Trophoblast cell (in vitro differentiated cells and primary cell): Measurements from ENCODE around the gene GPR162.

Experiments
- DNase-seq, 2 donors: peaks; one replicate each; pipeline ENCODE4 v3.0.0-alpha.2; 2016
- H2AFZ ChIP-seq: 2 replicates; pipeline ENCODE4 v1.6.1; 2013; ENCODE audit warnings: low read length, moderate library complexity, mild to moderate bottlenecking; ENCODE audit not compliant: insufficient read depth, poor library complexity
- H2AK5ac ChIP-seq: 2 replicates; pipeline ENCODE4 v1.6.1; 2013; ENCODE audit warnings: mild to moderate bottlenecking, low read length
- H2BK120ac ChIP-seq: 2 replicates; pipeline ENCODE4 v1.6.1; 2013; ENCODE audit warnings: low read length, mild to moderate bottlenecking, moderate library complexity; ENCODE audit not compliant: insufficient read depth, poor library complexity
- H2BK12ac ChIP-seq: 2 replicates; pipeline ENCODE4 v1.6.1; 2013; ENCODE audit warnings: mild to moderate bottlenecking, low read length, moderate library complexity
- H2BK5ac ChIP-seq: 2 replicates; pipeline ENCODE4 v1.6.1; 2013; ENCODE audit warnings: low read length, low read depth, moderate library complexity, mild to moderate bottlenecking; ENCODE audit not compliant: poor library complexity
- H3K14ac ChIP-seq: 2 replicates; pipeline ENCODE4 v1.6.1; 2013; ENCODE audit warnings: mild to moderate bottlenecking, low read length
- H3K18ac ChIP-seq: 2 replicates; pipeline ENCODE4 v1.6.1; 2013; ENCODE audit warnings: mild to moderate bottlenecking, low read length
- H3K23ac ChIP-seq: 2 replicates; pipeline ENCODE4 v1.6.1; 2013; ENCODE audit warnings: low read length
- H3K27ac ChIP-seq: 2 replicates; pipeline ENCODE4 v1.5.1; 2013; ENCODE audit warnings: low read depth, mild to moderate bottlenecking, inconsistent platforms, low read length, moderate library complexity
- H3K27me3 ChIP-seq: 2 replicates; pipeline ENCODE4 v1.6.1; 2013; ENCODE audit warnings: inconsistent platforms, mild to moderate bottlenecking, low read length, moderate library complexity; ENCODE audit not compliant: insufficient read depth
- H3K36me3 ChIP-seq, 2 experiments: 1 replicate in 1 of 2; 2 replicates in 1 of 2; pipeline ENCODE4 v1.6.1; 2013; ENCODE audit warnings: low read length in 2 of 2, mild to moderate bottlenecking in 2 of 2, moderate library complexity in 1 of 2; ENCODE audit not compliant: insufficient read depth in 2 of 2, control insufficient read depth in 1 of 2
- H3K4ac ChIP-seq: 2 replicates; pipeline ENCODE4 v1.6.1; 2013; ENCODE audit warnings: low read depth, mild to moderate bottlenecking, low read length, moderate library complexity
- H3K4me1 ChIP-seq, 2 experiments: 1 replicate in 1 of 2; 2 replicates in 1 of 2; pipeline ENCODE4 v1.6.1; 2013; ENCODE audit warnings: low read length in 2 of 2, mild to moderate bottlenecking in 2 of 2, moderate library complexity in 1 of 2; ENCODE audit not compliant: insufficient read depth in 2 of 2, control insufficient read depth in 1 of 2
- H3K4me2 ChIP-seq: 2 replicates; pipeline ENCODE4 v1.6.1; 2013; ENCODE audit warnings: inconsistent platforms, mild to moderate bottlenecking, low read length, moderate library complexity
- H3K4me3 ChIP-seq: 2 replicates; pipeline ENCODE4 v1.5.1; 2013; ENCODE audit warnings: mild to moderate bottlenecking, low read depth, low read length, inconsistent platforms
- H3K79me1 ChIP-seq: one replicate; pipeline ENCODE4 v1.6.1; 2013; ENCODE audit warnings: low read length
- H3K79me2 ChIP-seq: 2 replicates; pipeline ENCODE4 v1.6.1; 2013; ENCODE audit warnings: low read length, mild to moderate bottlenecking; ENCODE audit not compliant: control insufficient read depth, insufficient read depth, poor library complexity
- H3K9ac ChIP-seq: 2 replicates; pipeline ENCODE4 v1.6.1; 2013; ENCODE audit warnings: mild to moderate bottlenecking, low read length
- H3K9me3 ChIP-seq: 2 replicates; pipeline ENCODE4 v1.6.1; 2013; ENCODE audit warnings: low read depth, mild to moderate bottlenecking, control low read depth, inconsistent platforms, low read length; ENCODE audit not compliant: insufficient read depth
- H4K12ac ChIP-seq: 2 replicates; pipeline ENCODE4 v1.6.1; 2013; ENCODE audit warnings: low read depth, mild to moderate bottlenecking, low read length, moderate library complexity
- H4K8ac ChIP-seq: 2 replicates; pipeline ENCODE4 v1.6.1; 2013; ENCODE audit warnings: low read depth, mild to moderate bottlenecking, low read length, moderate library complexity
- H4K91ac ChIP-seq: one replicate; pipeline ENCODE4 v1.6.1; 2013; ENCODE audit warnings: low read depth, mild to moderate bottlenecking, low read length, moderate library complexity
- WGBS: extraction: QIAGEN DNeasy Blood & Tissue Kit; methylation state at CpG from one replicate; pipeline ENCODE4 v1.1.7; 2013; ENCODE audit warnings: missing lambda C conversion rate; ENCODE audit not compliant: insufficient read length, insufficient coverage; ENCODE audit errors: extremely low coverage; 5-methylcytosine and 5-hydroxymethylcytosine counted together

Gene GPR162

GRCh38 chr12:6867413-6868210, 46.0 kb downstream of the GPR162 start, which contains the start of gene TPI1:
TSS of gene TPI1 (plus strand) at chr12:6867531. CDS start at chr12:6867567, 36 bp downstream.
- peak within 1 kb of the TSS; percentile 92 for H4K91ac ChIP-seq
- peak within 1 kb of the TSS; percentile 63 for H2BK5ac ChIP-seq
- peak within 1 kb of the TSS; percentile 24 for H3K23ac ChIP-seq
- no peaks in the 10 kb centered on the region for H3K27me3 ChIP-seq
- peak within 1 kb of the TSS; percentile 80 for H4K8ac ChIP-seq
- peaks cover 17 to 23% of the 10 kb centered on the region in 2 experiments for H3K4me1 ChIP-seq
- H3K79me2 ChIP-seq: peaks cover 16% of the 10 kb centered on the region
- H2AFZ ChIP-seq: peak within 1 kb of the TSS; percentile 20
- peak within 1 kb of the TSS; percentile 83 for H3K9ac ChIP-seq
- peak; percentile 65 to 84 for DNase-seq
- peak within 1 kb of the TSS; percentile 93 for H3K4ac ChIP-seq
- H3K4me3 ChIP-seq: peak within 1 kb of the TSS; percentile 97
- H3K18ac ChIP-seq: peak within 1 kb of the TSS; percentile 99
- H3K9me3 ChIP-seq: peaks cover 3% of the 10 kb centered on the region
- peak within 1 kb of the TSS; percentile 48 for H2BK120ac ChIP-seq
- no peak within 1 kb of the TSS for H2BK12ac ChIP-seq
- H4K12ac ChIP-seq: peak within 1 kb of the TSS; percentile 61
- H3K79me1 ChIP-seq: peaks cover 11% of the 10 kb centered on the region
- H2AK5ac ChIP-seq: peak within 1 kb of the TSS; percentile 88
- H3K14ac ChIP-seq: peak within 1 kb of the TSS; percentile 99
- WGBS: no CpG with 5 or more reads among the region's 86 CpGs
- H3K36me3 ChIP-seq: peaks cover 55 to 60% of the 10 kb centered on the region in 2 experiments
- peak within 1 kb of the TSS; percentile 50 for H3K27ac ChIP-seq
- peak within 1 kb of the TSS; percentile 89 for H3K4me2 ChIP-seq

GRCh38 chr12:6868211-6869048, 46.8 kb downstream of the GPR162 start:
- Histone ChIP-seq H2AFZ (peak overlapping the region; percentile 20), H3K4ac (peak overlapping the region; percentile 93), H3K4me2 (peak overlapping the region; percentile 89), H3K14ac (peak overlapping the region; percentile 99), H3K27me3 (no peaks in the 10 kb centered on the region), H2BK120ac (no peak overlapping the region), H3K4me3 (peak overlapping the region; percentile 97), H3K79me1 (peaks cover 15% of the 10 kb centered on the region), H4K12ac (peak overlapping the region; percentile 13), H3K18ac (peak overlapping the region; percentile 70), H3K79me2 (peaks cover 20% of the 10 kb centered on the region), H3K4me1 (peaks cover 17 to 23% of the 10 kb centered on the region in 2 experiments), H2BK5ac (peak overlapping the region; percentile 63), H2BK12ac (no peak overlapping the region), H3K9me3 (peaks cover 3% of the 10 kb centered on the region), H3K27ac (peak overlapping the region; percentile 14), H3K9ac (peak overlapping the region; percentile 83), H4K8ac (peak overlapping the region; percentile 80), H3K36me3 (peaks cover 49 to 53% of the 10 kb centered on the region in 2 experiments), H2AK5ac (no peak overlapping the region), H3K23ac (no peak overlapping the region), H4K91ac (peak overlapping the region; percentile 92)
- DNase-seq: no peak
- no CpG with 5 or more reads among the region's 22 CpGs for WGBS

- Histone ChIP-seq H3K4ac (no peak overlapping the region), H2BK12ac (no peak overlapping the region), H4K12ac (no peak overlapping the region), H3K9me3 (peaks cover 3% of the 10 kb centered on the region), H4K91ac (no peak overlapping the region), H2AFZ (no peak overlapping the region), H3K18ac (no peak overlapping the region), H3K4me2 (peak overlapping the region; percentile 89), H3K14ac (no peak overlapping the region), H3K27ac (no peak overlapping the region), H3K79me1 (peaks cover 20% of the 10 kb centered on the region), H3K4me1 (peaks cover 17 to 26% of the 10 kb centered on the region in 2 experiments), H3K9ac (no peak overlapping the region), H3K36me3 (peaks cover 40 to 45% of the 10 kb centered on the region in 2 experiments), H3K4me3 (no peak overlapping the region), H3K27me3 (no peaks in the 10 kb centered on the region), H2BK120ac (no peak overlapping the region), H3K79me2 (peaks cover 20% of the 10 kb centered on the region), H3K23ac (no peak overlapping the region), H2BK5ac (no peak overlapping the region), H4K8ac (no peak overlapping the region), H2AK5ac (no peak overlapping the region)
- peak; percentile 83 to 96 for DNase-seq
- WGBS: no CpG with 5 or more reads among the region's 12 CpGs
Measured at GRCh38 chr12:6869049-6870021, 47.7 kb downstream of the GPR162 start.
